GM19043 (cell line): ENCODE measurements around the gene VPS54.
"Not testable (repeated sequence)": the region's sequence is repeated elsewhere in the genome, so short reads cannot be mapped to it uniquely, and the experiment has no call there.

Source experiments
- ATAC-seq: cut with Tn5 transposase; IDR thresholded peaks from one replicate; pipeline ENCODE4 v1.9.1; 2021; ENCODE audit warnings: low read depth; ENCODE audit not compliant: unreplicated experiment

VPS54 gene

DNA sequence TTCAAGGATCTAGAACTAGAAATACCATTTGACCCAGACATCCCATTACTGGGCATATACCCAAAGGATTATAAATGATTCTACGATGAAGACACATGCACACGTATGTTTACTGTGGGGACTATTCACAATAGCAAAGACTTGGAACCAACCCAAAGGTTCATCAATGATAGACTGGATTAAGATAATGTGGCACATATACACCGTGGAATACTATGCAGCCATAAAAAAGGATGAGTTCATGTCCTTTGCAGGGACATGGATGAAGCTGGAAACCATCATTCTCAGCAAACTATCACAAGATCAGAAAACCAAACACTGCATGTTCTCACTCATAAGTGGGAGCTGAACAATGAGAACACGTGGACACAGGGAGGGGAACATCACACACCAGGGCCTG, 87.1 kb downstream of the VPS54 start:
- not testable (repeated sequence) for ATAC-seq

DNA sequence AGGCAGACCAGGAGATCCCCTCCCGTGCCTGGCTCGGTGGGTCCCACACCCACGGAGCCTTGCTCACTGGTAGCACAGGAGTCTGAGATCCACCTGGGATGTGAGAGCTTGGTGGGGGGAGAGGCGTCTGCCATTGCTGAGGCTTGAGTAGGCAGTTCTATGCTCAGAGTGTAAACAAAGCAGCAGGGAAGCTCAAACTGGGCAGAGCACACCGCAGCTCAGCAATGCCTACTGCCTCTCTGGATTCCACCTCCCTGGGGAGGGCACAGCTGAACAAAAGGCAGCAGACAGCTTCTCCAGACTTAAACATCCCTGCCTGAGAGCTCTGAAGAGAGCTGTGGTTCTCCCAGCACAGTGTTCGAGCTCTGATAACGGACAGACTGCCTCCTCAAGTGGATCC, 92.4 kb downstream of the VPS54 start:
- no peak for ATAC-seq

DNA sequence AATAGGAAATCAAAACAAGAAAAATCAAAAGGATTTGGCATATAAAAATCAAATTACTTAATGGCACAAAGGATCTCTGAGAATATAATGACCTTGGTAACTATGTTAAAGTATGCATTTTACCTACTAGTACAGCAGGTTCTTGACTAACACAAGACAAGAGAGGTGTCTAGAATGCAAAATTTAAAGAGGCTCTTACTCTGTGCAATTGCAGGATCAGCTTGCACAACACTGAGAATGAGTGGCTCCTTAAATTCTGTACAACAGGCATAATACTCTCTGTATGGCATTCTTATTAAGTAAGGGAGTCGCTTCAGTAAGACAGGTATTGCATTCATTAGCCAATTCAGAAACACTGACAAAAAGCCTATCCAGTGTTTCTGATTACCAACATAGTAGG, 104.9 kb downstream of the VPS54 start:
- ATAC-seq, result no peak

DNA sequence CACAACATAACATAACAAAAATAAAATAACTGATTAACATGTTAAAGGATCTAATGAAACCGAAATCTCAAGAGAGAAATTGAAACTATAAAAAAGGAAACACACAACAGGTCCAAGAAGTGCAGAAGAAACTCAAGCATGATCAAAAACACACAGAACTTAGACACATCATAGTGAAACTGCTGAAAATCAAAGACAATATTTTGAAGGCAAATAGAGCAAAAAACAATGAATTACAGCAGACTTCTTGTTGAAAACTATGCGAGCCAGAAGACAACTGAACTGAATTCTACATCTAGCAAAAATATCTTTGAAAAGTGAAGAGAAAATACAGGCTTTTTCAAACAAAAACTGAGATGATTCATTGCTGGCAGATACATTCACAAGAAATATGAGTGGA, 116.2 kb downstream of the VPS54 start:
- ATAC-seq, result no peak

DNA sequence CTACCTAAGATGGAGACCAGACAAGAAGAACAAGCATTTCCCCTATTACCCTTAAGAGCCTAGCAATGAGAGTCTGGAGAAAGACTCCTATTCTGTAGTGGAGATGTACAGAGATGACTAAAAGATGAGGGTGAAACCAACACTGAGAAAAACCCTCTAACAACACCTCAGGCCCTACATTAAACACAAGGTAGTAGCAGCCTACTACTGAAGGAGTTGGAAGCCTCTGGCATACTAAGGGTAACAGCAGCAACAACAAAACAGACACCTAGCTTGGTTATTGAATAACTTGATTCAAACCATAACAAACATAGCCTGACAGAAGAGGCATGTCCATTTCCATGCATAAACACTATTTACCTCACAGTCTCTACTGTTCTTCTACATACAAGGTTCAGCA, 117.1 kb downstream of the VPS54 start:
- ATAC-seq, result no peak

DNA sequence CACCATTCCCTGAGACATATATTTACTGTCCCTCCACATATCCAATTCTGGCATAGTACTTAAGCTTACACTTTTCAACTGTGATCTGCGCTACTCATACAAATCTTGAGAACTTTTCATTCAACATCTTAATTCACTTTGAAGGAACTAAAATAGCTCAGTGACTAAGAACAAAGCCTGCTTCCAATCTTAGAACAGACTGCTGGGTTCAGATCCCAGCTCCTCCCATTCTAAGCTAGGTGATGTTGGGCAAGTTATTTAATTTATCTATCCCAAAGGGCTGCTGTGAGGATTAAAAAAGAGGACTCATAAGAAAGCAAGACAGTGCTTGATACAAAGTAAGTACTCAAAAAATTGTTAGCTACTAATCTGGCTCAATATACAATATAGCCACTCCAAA, 119.6 kb downstream of the VPS54 start:
- ATAC-seq, result no peak

DNA sequence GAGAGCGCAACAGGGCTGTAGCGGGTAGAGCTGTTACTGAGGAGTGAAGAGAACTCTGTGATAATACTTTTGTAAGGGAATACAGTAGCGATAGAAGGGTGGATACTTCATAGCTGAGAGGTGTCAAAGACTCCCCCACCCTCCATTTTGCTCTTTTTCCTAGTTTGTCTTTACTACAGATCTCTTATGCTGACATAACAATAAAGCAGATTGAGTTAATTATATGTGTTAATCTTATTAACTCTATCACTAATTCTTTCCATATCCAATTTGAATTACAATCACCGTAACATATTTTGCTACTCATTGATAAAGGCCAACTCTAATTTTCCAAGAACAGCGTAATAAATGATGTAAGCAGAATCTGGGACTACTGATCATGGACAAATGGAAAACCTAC, 120.4 kb downstream of the VPS54 start:
- no peak for ATAC-seq

DNA sequence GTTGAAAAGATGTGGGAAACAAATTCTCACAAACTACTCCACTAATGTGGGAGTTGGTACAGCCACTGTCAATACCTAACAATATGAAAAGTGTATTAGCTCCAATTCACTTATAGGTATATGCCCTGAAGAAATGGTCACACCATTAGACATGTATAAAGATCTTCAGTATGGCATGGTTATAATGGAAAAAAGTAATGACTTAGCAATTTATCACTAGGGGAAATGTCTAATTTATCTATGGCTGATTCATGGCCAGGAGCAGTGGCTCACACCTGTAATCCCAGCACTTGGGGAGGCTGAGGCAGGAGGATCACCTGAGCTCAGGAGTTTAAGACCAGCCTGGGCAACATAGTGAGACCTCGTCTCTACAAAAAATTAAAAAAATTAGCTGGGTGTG, 125.1 kb downstream of the VPS54 start:
- no peak for ATAC-seq

DNA sequence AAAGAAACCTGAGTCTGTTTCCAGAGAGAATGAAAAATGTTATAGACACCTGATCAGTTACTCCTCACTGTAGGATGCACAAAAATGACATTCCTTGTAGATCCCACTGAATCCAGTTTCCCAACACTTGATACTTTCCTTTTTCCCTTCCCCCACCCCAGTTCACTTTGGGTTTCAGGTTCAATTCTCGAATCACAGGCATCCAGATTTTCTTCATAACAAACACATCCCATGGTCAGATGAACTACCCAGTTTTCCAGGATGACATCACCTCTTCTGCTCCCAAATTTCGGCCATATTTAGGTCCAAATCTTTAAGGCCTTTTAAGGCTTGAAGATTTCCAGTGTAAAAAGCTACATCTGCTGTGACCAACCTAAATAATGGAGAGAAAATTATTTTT, 126.1 kb downstream of the VPS54 start:
- no peak for ATAC-seq

DNA sequence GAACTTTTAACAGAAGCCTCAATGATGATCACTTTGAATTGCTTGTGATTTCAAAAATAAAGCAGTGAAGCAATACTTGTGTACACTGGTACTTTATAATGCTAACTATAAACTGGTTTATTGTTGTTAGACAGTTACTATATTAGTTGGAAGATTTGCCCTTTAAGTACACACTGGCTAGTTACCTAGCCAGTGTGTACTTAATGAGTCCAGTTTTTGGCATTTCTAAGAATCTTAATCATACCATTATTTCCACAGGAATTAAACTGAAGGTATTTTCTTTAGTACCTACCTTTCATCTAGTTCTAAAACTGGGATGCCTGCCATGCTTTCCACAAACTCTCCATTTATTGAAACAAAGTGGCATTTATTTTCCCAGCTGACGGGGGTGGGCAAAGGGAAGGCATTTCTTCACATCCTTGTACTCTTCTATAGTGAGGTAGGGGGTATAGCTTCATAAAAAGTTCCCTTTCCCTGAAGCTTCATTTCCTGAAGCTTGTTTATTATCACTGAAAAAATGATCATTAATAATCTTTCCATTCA, 127.7 kb downstream of the VPS54 start:
- ATAC-seq, result no peak

DNA sequence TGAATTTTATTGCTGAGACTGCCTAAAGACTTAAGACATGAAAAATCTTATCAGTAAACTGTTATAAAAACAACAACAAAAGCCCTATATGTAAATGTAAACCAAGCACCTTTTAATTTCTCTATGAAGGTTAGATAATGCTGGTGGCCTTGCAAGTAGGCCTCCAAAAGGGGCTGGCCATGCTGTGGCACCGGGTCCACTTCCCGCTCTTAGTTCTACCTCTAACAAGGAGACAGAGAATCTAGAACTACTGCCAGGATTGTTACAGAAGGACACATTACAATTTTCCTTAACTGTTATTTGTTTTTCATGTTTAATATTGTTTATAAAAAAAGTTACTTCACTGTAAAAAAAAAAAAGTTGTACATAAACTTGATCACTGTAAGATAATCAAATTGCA, 128.6 kb downstream of the VPS54 start:
- no peak for ATAC-seq

DNA sequence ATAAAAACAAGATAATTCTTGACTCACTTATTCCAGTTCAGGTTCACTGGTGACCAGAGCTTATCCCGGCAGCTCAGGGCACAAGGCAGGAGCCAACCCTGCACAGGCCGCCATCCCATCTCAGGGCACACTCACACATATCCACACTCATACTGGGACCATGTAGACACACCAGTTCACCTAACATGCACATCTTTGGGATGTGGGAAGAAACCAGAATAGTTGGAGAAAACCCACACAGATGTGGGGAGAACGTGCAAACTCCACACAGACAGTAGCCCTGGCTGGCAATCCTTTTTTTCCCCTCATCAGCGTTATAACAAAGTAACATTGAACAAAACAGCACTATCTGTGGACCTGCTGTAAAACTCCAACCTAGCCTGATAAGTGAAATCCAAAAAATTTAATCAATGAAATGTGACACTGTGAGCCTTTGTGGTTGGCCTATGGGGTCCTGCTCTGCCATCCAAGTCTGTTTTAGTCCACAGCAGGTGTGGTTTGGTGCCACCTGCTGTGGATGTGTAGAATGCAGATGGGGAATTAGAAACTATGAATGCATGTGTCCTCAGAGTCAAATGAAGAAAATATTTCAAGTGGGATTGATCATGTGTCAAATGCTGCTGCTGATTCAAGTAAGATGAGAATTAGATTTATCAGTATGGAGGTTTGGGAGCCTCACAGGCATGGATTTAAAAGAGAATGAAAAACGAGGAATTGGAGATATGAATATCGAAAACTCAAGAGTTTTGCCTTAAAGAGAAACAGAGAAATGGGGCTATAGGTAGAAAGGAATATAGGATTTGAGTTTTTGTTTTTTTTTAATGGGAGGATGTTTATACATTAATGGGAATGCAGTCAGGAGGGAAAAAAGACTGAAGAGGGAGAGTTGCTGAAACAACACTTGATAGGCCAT, 130.5 kb downstream of the VPS54 start:
- ATAC-seq, result peak; percentile 55

DNA sequence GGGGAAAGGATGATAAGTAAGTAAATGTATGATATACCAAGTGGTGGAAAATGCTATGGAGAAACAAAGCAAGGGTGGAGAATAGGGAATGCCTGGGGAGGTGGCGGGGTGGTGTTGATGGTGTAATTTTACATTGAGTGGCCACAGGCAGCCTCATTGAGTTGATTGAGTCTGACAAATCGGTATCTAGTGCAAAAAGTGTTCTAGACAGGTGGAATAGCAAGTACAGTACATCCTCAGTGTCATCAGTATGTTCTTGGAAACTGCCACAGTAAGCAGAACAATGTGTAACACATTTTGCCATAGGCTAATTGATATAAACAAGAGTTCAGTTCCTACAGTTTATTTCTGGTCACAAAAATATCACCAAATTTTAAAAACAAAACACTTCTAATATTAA, 131.2 kb downstream of the VPS54 start:
- no peak for ATAC-seq

DNA sequence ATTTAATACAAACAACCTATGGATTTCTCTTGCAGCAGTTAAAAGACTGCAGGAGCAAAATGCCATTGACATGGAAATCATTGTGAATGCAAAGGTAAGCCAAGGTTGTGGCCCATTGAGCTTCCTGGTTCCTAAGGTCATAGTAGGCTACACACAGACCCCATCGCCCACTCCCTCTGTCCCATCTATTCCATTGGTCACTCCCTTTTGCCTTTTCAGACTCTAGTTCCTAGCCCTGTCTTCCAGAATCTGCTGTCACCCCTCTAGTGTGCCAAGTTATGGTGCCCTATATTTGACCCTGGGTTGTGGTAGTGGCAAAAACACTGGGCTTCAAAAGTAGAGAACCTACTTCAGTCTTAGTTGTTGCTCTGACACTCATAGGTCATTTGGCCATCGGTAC, 132.8 kb downstream of the VPS54 start:
- no peak for ATAC-seq

DNA sequence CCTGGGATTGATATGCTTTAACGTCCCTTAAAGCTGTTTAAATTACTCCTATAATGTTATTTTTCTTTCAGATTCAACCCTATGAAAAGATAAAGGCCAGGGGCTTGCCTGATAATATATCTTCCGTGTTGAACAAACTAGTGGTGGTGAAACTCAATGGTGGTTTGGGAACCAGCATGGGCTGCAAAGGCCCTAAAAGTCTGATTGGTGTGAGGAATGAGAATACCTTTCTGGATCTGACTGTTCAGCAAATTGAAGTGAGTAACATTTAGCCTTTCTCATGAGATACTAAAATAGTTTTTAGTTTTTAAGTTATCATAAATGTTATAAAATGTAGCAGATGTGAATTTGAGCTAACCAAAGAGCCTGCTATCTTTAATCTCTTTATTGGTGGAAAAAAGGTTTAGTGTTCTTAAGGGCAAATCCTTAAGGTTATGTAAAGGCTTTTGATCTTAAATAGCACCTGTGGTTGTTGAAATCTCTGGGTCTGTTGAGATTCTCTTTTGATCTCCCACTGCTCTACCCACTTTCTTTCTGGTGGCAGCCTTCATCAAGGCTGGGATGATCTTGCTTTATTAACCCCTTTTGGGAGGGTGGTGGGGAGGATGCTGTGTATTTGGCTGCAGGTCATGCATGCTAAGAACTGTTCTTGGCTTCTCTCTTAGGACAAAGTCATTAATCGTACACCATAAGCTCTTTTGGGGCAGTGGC, 136.7 kb downstream of the VPS54 start:
- no peak for ATAC-seq

DNA sequence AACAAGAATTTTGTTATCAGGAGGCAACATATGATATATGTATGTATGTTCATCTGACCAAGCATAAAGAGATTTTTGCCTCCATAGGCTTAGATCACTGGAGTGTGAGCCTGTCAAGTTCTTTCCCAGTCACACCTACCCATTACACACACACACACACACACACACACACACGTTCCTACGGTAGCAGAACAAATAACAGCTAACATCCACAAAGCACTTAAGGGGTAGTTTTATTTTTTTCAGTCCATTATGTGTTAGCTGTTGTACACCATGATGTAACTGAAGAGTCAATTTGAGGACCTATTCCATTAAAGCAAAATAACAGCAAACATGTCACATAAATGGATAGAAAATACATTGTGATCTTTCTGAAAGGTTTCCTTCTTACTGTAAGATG, 138.0 kb downstream of the VPS54 start:
- no peak for ATAC-seq

DNA sequence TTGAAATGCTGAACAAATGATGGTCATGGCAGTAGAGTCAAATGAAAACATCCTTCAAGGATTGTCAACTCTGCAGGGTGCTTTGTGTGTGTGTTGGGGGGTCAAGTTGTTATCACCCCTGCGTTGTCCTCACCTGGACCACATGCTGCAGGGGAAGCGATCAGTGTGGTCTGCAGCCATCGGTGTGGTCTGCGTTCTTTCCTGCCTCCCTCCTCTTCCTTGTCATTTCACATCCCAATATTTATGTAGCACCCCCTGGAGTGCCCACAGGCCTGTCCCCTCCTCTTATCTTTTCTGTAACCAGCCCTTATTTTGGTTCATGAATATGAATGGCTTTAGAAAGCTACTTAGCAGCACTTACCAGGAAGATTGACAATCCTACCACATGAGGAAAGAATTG, 138.6 kb downstream of the VPS54 start:
- no peak for ATAC-seq

DNA sequence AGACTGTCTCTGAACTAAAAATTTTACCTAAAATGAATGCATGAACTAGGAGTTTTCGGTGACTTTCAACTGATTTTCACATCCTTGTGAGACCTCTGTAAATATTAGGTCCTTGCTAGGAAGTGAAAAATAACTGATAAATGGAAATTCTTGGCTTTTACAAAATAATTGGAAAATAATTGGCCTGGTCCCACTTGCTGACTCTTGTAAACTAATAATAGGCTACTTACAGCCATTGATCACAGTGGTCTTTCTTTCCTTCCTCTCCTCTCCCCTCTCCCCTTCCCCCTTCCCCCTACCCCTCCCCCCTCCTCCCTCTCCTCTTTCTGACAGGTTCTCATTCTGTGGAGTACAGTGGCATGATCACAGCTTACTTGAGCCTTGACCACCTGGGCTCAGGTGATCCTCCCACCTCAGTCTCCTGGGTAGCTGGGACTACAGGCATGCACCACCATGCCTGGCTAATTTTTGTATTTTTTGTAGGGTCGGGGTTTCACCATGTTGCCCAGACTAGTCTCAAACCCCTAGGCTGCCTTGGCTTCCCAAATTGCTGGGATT, 139.3 kb downstream of the VPS54 start:
- ATAC-seq, result no peak

DNA sequence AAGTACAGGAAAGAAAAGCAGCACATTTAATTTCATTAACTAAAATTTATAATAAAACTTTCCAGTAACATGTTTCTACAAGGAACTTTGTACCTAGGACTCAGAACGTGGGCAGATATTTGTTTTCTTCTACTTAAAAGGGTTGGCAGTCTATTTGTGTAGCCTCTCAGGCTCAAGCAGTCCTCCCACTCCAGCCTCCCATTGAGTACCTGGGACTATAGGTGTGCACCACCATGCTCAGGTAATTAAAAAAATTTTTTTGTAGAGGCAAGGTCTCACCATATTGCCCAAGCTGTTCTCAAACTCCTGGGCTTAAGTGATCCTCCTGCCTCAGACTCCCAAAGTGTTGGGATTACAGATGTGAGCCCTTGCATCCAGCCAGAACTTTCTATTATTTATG, 140.7 kb downstream of the VPS54 start:
- no peak for ATAC-seq

DNA sequence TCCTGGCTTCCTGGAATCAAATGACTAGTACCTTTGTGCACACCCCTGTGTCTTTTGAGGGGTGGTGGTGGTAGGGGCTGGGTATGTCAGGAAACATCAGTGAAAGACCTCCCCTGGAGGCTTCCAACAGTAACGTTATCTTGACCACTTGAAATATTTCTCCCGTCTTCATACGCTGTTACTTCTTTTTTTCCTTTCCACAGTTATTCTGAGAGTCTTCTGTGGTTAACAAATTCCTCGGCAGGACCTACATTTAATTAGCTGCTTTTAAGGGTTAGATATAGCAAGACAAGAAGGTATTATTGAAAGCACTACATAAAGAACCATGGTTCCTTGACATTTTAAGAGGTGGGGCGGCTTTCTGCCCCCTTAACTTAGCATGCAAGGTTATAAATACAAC, 142.9 kb downstream of the VPS54 start:
- no peak for ATAC-seq

DNA sequence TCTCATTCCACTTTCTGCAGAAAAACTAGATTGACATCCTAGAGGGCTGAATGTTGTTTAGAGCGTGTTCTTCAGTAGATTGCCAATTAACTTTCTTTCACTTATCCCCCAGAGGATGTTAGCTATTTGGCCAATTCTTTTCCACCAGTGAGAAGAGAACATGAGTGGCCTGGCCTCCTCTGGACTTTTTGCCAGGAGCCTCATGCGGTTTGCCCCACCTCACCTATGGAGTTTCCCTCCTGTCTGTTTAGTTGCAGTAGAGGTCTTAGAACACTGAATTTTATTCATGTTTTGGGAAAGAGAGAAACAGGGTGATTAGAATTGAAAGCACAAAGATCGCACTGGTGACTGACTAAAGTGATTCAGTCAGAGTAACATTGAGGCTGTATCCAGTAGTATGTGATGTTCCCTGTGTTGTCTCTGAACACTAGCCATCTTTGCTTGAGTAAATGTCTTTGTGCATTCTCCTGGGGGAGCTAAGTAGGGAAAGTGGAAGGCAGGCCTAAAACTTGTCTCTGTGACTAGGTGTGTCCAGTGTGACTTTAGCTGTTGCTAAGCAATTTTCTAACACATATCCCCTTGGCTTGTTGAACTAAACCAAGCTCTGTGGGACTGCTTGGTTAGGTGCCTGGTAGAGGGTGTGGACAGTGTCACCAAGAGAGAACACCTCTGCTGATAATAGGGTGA, 143.5 kb downstream of the VPS54 start:
- no peak for ATAC-seq
